Ascending aorta (tissue), 2 donors: Measurements from ENCODE around the gene FBXO48. TPM values are rescaled to one million over a fixed set of nuclear protein-coding genes. Genes with fewer than 3 reads are reported as not detected.
"Not testable (repeated sequence)": the region's sequence is repeated elsewhere in the genome, so short reads cannot be mapped to it uniquely, and the experiment has no call there.

Experiments
- DNase-seq, 2 donors: peaks; one replicate each; pipeline ENCODE4 v3.0.0-alpha.2; 2019; ENCODE audit warnings: low spot score in 2 of 2
- H3K27ac ChIP-seq, 2 donors: fragments of 200-600 bp; sonication (generic); one replicate each; pipeline ENCODE4 v1.5.1; 2016 to 2017; ENCODE audit warnings: mild to moderate bottlenecking in 1 of 2
- H3K27me3 ChIP-seq: fragments of 200-600 bp; sonication (generic); one replicate; pipeline ENCODE4 v1.5.1; 2017
- H3K36me3 ChIP-seq, 2 donors: fragments of 200-600 bp; sonication (generic); one replicate each; pipeline ENCODE4 v1.5.1; 2016
- H3K4me1 ChIP-seq, 2 donors: fragments of 200-600 bp; sonication (generic); one replicate each; pipeline ENCODE4 v1.5.1; 2016 to 2017; ENCODE audit warnings: mild to moderate bottlenecking in 1 of 2
- H3K4me3 ChIP-seq, 2 donors: fragments of 200-600 bp; sonication (generic); one replicate each; pipeline ENCODE4 v1.5.1; 2016 to 2017; ENCODE audit warnings: mild to moderate bottlenecking in 1 of 2
- H3K9me3 ChIP-seq, 2 donors: fragments of 200-600 bp; sonication (generic); one replicate each; pipeline ENCODE4 v1.5.1; 2016
- CTCF ChIP-seq, 3 experiments: fragments of 200-600 bp in 2 of 3; fragments of 450-650 bp in 1 of 3; sonication (generic) in 2 of 3; IDR thresholded peaks; one replicate each; pipeline ENCODE4 v1.5.1; 2016 to 2019; ENCODE audit warnings: antibody characterized with exemption in 3 of 3, mild to moderate bottlenecking in 1 of 3, moderate library complexity in 1 of 3
- intact Hi-C: fragments of 100-400 bp; cut with DNase I; formaldehyde crosslinking; loops from one replicate; pipeline ENCODE4 v1.15.1; 2023
- total RNA-seq: library from RNA; depleted of rRNA; stranded (reverse); fragments of >200 nt; gene quantifications from one replicate; pipeline ENCODE4 v1.1.0, GENCODE V29; 2016

FBXO48 gene
- total RNA-seq, 1 donor from 2014 or later = 1.2 TPM

- no peak for TF ChIP-seq CTCF (IDR thresholded peaks at IDR 0.05)
- Histone ChIP-seq H3K27ac (no peak overlapping the region), H3K27me3 (no peaks in the 10 kb centered on the region), H3K4me1 (no peaks in the 10 kb centered on the region), H3K36me3 (no peaks in the 10 kb centered on the region), H3K4me3 (no peak overlapping the region), H3K9me3 (no peaks in the 10 kb centered on the region)
- DNase-seq = no peak
- intact Hi-C loops = no loop called here
Observed at GRCh38 chr2:68489282-68489681, 22.2 kb upstream of the FBXO48 start.

GRCh38 chr2:68488605-68489004 is 21.5 kb upstream of the FBXO48 start:
- intact Hi-C loops = not testable (repeated sequence)

GRCh38 chr2:68487773-68488355 is 20.8 kb upstream of the FBXO48 start:
- Histone ChIP-seq H3K9me3 (no peaks in the 10 kb centered on the region), H3K27ac (no peak overlapping the region), H3K36me3 (no peaks in the 10 kb centered on the region), H3K4me1 (no peaks in the 10 kb centered on the region), H3K27me3 (no peaks in the 10 kb centered on the region), H3K4me3 (no peak overlapping the region)
- TF ChIP-seq CTCF (IDR thresholded peaks at IDR 0.05) = peak; percentile 9 to 44 (median 30)
- no peak for DNase-seq
- intact Hi-C loops = no loop called here

More at GRCh38 chr2:68488605-68489004, 21.5 kb upstream of the FBXO48 start:
- DNase-seq, H3K9me3 ChIP-seq, H3K27ac ChIP-seq, H3K4me3 ChIP-seq, H3K4me1 ChIP-seq, H3K36me3 ChIP-seq, H3K27me3 ChIP-seq: not testable (repeated sequence)

GRCh38 chr2:68483011-68483410 is 15.9 kb upstream of the FBXO48 start:
- no peak for DNase-seq
- Histone ChIP-seq H3K27me3 (no peaks in the 10 kb centered on the region), H3K27ac (no peak overlapping the region), H3K4me3 (no peak overlapping the region), H3K9me3 (no peaks in the 10 kb centered on the region), H3K36me3 (no peaks in the 10 kb centered on the region), H3K4me1 (no peaks in the 10 kb centered on the region)
- intact Hi-C loops = no loop called here
- TF ChIP-seq CTCF (IDR thresholded peaks at IDR 0.05) = no peak

- DNase-seq = no peak
- Histone ChIP-seq H3K27me3 (no peaks in the 10 kb centered on the region), H3K4me1 (no peaks in the 10 kb centered on the region), H3K27ac (no peak overlapping the region), H3K9me3 (no peaks in the 10 kb centered on the region), H3K36me3 (no peaks in the 10 kb centered on the region), H3K4me3 (no peak overlapping the region)
- TF ChIP-seq CTCF (IDR thresholded peaks at IDR 0.05) = no peak
- intact Hi-C loops = no loop called here
Observed at GRCh38 chr2:68482296-68482820, 15.3 kb upstream of the FBXO48 start.

GRCh38 chr2:68478688-68479087 is 11.6 kb upstream of the FBXO48 start:
- Histone ChIP-seq H3K9me3 (no peaks in the 10 kb centered on the region), H3K4me3 (no peak overlapping the region), H3K36me3 (no peaks in the 10 kb centered on the region), H3K27ac (no peak overlapping the region), H3K27me3 (no peaks in the 10 kb centered on the region), H3K4me1 (no peaks in the 10 kb centered on the region)
- no peak for DNase-seq
- intact Hi-C loops = no loop called here
- TF ChIP-seq CTCF (IDR thresholded peaks at IDR 0.05) = no peak
